Left lobe of liver (tissue), 2 donors: Measurements from ENCODE around the gene GPS2. TPM values are rescaled to one million over a fixed set of nuclear protein-coding genes. Genes with fewer than 3 reads are reported as not detected.
A peak's percentile ranks its signal among the peaks of the same experiment; 100 is the strongest.

ENCODE experiments used
- ATAC-seq: fragments of 200-7000 bp; cut with Tn5 transposase; one replicate; pipeline ENCODE4 v1.9.1; 2020; ENCODE audit warnings: mild to moderate bottlenecking, moderate library complexity
- DNase-seq: peaks from one replicate; pipeline ENCODE4 v3.0.0-alpha.2; 2020; ENCODE audit warnings: low spot score
- total RNA-seq: library from RNA; stranded (reverse); gene quantifications from one replicate; pipeline ENCODE4 v1.2.1, GENCODE V29; 2021
- donor health status: DM: no; HTN: no; CAD: no; lungs with moderate emphysema.
- donor health status: DM: no; HTN: yes; CAD: no.

Gene GPS2
- total RNA-seq, 1 donor from 2014 or later, result 21.2 TPM

DNA sequence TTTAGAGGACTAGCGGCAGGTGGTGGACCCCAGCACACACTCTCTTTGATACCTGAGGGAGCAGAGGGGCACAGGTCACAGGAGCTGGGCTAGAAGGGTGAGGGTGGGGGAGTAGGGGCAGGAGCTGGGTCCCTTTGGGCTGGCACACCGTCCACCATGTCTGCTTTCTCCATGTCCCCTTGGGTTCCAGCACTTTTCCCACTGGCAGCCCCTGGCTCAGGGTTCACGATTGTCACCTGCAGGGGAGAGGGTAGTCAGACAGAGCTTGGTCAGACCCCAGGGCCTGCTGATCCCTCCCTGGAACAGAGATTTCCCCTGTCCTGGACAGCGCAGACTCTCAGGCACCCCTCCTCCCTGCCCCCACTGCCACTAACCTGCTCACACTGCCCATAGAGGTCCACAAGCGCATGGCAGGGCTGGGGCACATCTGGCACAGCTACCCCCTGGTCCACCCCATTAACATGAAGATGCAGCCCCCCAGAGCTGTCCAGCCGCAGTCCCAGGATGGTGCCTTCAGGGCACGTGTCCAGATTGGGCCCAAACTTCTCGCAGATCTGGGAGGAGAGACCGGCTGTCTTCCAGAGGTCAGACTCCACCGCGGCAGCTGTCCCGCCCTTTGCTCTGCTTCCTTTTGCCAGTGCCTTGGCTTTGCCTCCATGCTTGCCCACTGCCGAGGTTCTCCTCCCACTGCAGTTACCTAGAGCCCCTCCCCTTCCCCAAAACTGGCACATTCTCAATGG is 3.1 kb upstream of the GPS2 start:
- DNase-seq, result no peak
- no peak for ATAC-seq

DNA sequence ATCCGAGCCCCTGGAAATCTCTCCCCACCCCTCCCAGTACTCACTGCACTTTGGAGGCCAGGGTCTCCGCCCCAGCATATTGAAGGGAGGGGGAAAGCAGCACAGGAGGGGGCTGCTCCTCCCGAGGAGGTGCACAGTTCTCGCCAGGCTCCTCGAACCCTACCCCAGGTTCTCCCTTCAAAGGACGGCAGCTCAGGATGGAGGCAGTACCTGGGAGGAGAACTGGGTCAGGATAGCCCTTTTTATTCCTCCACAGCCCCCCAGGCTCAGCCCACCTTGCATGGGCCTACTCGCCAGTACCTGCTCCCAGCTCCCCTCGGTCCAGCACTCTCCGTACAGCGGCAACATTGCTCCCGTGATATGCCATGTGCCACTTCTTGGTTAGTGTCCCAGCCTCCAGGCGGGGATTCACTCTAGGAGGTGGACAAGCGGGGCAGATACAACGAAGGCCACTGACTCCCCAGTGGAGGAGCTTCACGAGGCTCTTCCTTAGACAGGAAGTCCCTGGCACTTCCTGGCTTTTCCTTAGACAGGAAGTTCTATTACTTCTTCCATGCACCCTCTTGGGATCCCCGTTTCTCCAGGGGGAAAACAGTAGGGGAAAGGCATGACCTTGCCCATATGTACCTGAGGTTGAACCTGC is 2.1 kb upstream of the GPS2 start:
- DNase-seq, result no peak

DNA sequence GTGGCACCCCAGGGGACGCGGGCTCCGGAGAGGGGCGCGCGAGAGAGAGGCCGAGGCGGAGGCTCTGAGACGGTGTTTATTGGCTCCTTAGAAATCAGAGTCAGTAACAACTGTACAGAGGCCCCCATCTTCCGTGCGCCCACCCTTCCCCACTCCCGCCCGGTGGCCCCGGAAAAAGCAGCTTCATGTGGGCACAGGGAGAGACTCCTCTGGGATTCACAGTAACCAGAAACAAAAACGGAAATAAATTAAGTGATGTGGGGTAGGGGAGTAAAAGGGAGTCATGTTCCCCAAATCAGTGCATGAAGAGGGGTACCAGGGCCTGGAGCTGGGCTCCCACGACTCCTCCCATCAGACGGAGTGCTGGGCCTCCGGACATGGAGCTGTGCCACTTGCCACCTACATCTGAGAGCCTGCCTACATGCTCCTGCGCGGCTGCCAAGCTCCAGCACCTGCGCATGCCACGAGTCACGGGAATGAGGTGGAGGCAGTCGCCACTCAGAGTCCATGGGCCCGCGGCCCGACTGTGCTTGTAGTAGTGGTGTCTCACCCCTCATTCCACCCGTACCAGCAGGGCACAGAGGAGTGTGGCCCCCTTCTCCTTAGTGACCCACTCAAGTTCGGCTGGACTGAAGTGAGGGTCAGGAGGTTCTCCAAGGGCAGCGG is 543 bp upstream of the GPS2 start:
- DNase-seq (peak; percentile 64), ATAC-seq (peak; percentile 35)

More for the DNA sequence above, 2.1 kb upstream of the GPS2 start:
- no peak for ATAC-seq

DNA sequence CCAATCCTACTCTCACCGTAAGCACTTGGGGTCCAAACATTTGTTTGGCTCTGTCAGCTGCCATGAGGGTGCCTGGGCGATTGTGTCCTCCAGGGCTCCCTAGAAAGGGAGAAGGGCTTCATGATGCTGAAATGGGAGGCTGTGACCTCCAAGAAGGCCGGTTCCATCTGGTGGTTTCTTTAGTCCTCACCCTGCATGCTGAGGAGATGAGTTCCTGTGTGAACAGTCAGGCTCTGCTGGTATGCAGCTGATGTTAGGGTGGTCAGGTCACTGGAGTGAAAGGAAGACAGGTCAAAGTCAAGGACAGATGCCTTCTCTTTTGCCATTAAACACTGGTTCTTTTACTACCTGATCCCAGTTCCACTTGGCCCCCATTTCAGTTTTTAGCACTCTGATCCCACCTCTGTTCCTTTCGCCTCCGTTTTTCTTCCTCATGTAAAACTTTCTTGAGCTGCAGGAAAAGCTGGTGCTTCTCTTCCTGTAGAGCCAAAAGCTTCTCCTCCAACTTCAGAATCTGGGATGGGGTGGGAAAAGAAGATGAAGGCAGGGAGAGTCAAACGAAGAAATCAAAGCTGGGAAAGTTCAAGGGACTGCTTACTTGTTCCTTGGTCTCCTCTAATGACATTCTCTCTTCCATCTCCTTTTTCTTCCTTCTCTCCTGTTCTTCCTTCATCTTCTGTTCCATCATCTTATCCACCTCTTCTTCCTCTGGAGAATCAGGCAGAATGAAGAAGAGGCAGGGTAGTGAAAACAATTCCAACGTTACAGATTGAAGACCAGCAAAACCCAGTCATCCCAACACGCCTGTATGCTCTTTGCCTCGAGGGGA is 1.1 kb downstream of the GPS2 start:
- no peak for DNase-seq
- no peak for ATAC-seq

DNA sequence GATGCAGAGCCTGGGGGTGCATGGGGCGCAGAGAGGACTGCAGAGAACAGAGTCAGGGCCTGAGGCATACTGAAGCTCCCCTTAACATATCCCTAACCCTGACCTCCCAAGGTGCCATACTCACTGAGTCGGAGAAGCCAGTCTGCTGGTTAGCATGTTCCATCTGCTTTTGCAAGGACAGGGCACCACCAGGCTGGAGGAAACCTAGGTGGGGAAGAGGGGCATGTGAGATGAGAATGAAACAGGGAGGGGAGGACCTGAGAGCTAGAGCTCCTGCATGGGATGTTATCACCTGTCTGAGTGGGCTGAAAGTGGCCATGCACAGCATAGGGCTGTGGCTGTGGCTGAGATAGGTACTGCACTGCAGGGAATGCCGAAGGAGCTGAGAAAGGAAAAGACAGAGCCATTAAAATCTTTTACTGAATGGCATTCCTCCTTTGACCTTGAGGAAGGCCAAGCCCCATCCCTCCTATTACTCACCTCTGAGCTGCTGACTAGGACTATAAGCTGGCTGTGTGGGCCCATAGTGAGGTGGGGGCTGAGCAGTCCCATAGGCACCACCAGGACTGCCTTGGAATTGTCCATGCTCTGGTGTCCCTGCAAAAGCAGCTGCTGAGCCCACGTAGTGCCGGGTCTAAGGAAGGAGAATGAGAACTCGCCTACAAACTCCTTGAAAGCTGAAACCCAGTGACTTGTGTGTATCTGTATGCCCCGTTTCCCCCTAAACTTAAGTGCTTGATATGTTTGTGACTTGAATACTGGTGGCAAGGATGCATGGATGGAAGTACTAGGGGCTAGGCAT is 1.9 kb downstream of the GPS2 start:
- ATAC-seq, result no peak
- no peak for DNase-seq

DNA sequence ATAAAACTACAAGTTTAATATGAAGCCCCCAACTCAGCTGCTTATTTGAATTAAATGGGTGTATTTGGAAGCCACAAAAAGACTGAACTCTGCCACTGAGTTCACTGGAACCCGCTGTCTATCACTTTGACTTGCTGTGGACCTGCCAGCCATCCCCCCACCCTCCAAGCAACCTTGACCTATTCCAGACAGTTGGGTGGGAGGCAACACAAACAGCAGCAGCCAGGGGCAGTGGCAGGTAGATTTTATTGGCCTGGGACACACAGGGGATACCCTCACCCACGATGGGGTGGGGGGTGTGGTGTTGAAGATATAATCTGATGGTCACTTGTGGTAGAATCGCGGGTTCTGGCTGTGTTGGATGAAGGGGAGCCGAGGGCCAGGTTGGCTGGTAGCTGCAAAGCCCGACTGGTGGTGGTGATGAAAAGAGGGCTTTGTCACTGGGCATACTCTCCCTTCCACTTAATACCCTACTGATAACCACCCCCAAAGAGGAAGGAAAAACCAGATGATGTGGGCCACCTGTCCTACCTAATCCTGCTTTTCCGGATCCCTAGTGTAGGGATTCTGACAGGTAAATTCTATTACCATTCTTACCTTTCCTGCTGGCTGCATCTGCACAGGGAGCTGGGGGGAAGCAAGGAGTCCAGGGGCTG is 2.6 kb downstream of the GPS2 start:
- DNase-seq, result no peak
- ATAC-seq, result no peak

DNA sequence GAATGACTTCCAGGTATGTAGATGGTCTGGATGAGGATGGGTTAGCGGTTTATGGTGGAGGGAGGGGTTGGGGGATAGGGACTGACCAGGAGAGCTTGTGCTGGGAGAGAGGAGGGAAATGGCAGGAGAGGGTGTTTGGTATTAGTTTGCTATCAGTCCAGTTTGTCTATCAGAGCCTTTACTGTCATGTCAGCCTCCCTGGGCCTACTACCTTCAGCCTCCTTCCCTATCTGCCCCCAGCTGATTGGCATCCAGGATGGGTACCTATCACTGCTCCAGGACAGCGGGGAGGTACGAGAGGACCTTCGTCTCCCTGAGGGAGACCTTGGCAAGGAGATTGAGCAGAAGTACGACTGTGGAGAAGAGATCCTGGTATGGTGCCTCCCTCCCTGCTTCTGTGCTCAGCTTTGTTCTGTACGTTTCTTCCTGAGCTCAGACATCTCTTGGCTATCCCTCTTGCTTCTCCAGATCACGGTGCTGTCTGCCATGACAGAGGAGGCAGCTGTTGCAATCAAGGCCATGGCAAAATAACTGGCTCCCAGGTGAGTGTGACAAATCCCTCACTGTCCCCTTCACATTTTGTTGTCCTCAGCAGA is 4.0 kb downstream of the GPS2 start:
- ATAC-seq, result no peak

DNA sequence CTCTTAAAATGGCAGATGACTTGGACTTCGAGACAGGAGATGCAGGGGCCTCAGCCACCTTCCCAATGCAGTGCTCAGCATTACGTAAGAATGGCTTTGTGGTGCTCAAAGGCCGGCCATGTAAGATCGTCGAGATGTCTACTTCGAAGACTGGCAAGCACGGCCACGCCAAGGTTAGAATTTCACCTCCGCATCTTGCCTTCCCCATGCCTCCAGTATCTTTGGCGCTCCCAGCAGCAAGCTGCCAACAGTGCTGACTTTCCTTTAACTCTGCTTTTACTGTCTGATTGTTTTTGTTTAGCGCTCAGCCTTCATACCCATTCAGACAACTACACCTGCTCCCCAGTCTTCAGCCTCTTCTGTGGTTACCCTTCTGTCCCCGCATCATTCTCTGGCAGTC is 5.5 kb downstream of the GPS2 start:
- no peak for ATAC-seq
- DNase-seq, result no peak

More for the DNA sequence above, 4.0 kb downstream of the GPS2 start:
- no peak for DNase-seq

DNA sequence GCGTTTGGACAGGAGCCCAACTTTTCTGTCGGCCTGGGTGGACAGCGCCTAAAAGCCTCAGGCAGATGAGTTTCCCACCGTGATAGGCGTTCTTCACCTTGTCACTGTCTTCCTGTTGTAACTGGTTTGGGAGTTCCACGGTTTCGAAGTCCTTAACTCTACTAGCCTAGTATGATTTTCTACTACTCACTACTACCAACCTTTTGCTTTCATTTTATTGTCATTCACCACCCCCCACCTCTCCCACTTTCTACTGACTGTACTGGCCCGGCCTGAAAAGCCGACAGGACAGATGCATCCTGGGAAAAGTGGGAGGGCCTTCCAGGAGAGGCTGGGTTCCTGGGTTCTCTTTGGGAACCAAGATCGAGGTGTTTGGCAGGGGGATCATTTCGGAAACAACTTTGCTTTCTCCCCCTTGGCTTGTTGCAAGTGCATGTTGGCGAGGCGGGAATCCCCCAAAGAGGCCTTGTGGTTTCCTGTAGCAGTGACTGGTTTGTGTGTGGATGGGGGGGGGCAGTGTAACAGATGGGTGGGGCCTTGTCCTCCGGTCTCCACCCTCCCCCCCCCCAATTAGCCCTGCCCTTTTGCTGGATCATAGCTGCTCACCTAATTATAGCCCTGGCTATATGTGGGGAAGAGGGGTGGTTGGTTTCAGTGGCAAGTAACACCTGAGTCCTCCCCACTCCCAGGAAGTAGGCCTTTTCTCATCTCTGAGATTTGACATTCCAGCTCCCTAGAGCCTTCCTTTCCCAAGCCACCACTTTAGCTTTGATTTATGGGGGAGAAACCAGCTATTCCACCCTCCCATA is 6.3 kb downstream of the GPS2 start:
- ATAC-seq (peak; percentile 49), DNase-seq (peak; percentile 80)

DNA sequence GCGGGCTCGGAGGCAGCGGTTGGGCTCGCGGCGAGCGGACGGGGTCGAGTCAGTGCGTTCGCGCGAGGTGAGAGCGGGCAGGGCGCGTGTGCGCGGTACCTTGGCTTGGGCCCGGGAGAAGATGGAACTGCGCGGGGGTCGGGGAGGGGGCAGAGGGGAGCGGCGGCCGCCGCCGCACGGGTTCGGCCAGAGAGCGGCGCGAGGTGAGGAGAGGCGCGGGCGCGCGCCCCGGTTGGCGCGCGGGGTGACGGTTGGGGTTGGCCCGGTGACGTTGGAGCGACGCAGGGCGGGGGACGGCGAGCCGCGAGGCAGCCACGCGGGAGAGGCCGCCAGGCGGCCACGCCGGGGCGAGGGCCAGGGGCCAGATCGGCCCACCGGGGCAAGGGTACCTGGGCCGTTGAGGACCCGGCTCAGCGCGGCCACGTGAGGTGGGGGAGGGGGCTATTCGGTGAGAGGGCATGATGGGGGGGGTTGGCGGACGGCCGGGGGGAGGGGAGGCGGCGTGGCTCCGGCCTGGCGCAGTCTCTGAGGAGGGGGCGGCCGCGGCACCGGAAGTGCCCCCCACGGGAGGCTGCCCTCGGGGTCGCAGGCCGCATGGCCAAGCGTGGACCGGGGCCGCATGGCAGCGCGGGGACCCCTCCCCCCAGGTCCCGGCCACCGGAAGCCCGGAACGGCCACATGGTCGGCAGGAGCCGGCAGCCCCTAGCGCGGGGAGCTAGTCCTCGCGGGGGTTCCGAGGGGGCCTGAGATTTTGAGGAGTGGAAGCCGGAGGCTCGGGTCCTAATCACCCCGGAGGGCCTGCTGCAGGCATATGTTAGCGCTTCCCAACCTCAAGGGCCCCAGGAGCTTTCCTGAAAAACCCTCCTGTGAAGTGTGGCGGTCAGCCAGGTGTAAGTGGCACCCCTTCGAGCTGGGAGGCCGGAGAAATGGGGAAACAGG is 7.2 kb downstream of the GPS2 start:
- peak; percentile 11 for ATAC-seq
- DNase-seq, result peak; percentile 64

DNA sequence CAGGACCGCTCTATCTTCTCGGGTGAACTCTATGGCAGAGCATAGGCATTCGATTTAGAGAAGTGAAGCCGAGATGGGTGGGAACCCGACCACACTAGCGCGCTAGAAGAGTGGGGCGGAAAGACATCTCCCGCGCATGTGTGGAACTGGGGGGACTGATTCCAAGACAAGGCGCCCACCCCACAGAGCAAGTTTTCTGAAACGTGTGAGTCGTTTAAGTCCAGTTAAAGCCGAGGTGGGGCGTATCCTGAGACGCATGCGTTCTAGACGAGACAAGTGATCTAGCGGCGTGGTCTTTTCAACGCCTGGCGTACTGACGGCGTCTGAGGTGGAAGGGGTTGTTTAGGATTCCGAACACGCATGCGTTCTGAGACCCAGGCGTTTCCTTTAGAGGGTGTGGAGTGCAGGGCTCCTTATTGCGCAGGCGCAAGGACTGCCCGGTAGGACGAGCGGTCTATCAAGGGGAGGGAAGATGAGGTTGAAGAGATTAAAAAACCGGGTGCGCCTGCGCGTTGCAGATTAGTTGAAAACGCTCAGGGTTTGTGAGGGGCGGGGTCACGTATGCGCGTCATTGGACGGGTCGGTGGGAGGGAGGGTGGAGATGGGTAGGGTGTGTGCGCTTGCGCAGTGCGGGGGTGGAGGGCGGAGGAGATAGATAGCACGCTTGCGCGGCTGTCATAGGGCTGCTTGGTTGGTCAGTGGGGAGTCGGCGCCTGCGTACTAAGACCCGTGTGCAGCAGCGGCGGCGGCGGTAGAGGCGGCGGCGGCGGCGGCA is 8.1 kb downstream of the GPS2 start, which contains the start of gene EIF5A:
Gene EIF5A, plus strand, starts transcription at position 718 of the 775 bp plus-strand sequence. CDS start 2,008 bp downstream, outside the sequence.
- peak; percentile 84 for ATAC-seq

DNA sequence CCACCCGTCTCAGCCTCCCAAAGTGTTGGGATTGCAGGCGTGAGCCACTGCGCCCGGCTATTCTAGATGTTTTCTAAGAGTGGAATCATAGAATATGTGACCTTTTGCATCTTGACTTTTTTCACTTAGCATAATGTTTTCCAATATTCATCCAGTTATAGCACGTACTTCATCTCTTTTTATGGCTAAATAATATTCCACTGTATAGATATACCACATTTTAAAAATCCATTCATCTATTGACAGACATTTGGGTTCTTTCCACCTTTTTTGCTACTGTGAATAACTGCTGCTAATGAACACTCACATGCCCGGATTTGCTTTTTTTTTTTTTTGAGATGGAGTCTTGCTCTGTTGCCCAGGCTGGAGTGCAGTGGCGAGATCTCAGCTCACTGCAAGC is 11.0 kb downstream of the GPS2 start:
- DNase-seq (no peak), ATAC-seq (no peak)

More for the DNA sequence above, 8.1 kb downstream of the GPS2 start, which contains the start of gene EIF5A:
- DNase-seq, result peak; percentile 100

DNA sequence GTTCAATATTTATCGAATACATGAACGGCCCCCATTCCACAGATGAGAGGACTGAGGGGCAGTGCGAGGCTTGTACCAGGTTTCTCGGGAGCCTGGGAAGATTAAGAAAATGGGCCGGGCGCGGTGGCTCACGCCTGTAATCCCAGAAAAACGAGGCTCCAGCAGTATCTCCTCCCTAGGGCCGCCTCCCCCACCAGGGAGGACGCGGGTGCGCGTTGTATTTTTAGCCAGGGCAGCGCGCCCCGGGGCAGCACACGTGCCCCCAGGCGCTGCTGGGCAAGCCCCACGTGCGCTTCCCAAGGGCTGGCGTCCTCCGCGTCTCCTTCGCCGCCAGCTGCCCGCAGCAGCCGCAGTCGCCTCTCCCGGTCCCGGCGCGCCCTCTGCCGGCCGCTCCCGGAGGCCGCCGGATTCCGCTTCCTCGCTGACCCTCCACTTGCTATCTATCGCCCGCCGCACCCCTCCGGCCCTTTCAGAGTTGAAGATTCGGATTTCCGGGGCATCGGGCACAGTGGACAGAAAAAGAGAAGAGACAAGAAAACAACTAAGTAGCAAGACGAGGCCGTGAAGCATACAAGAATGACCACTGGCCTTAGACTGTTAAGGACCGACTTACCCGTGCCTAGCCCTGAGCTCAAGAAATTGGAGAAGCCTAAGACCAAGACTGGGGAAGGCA is 18.8 kb downstream of the GPS2 start:
- ATAC-seq (peak; percentile 87), DNase-seq (peak; percentile 82)

DNA sequence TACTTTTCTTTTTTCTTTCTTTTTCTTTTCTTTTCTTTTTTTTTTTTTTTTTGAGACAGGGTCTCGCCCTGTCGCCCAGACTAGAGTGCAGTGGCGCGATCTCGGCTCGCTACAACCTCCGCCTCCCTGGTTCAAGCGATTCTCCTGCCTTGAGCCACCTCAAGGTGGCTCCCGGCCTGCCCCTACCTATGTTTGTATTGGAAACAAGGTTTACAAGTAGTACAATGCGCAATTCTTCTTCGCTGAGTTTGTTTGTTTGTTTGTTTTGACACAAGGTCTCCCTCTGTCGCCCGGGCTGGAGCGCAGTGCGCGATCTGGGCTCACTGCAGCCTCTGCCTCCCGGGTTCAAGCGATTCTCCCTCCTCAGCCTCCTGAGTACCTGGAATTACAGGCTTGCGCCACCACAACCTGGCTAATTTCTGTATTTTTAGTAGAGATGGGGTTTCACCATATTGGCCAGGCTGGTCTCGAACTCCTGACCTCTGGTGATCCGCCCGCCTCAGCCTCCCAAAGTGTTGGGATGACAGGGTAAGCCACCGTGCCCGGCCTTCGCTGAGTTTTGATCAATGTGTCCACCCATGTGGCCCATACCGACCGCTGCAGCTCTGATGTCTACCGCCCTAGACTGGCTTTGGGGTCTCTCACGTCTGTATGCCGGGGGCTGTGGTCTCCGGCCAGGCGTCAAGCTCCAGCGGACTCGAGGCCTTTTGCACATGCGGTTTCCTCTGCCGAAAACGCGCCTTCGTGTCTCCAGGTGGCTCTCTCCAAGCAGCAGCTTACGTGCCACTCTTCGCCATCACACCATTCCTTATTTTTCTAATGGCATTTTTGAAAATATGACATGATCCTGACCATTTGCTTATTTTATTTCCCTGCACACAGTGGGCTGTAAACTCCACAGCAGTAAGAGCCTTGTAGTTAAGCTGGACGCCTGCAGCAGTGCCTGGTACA is 19.7 kb downstream of the GPS2 start:
- no peak for ATAC-seq
- DNase-seq, result no peak
